GM12865 (cell line): ENCODE results near the gene DCN.

Experiments used
- DNase-seq: peaks from one replicate; pipeline ENCODE4 v3.0.0; 2010; ENCODE audit warnings: low read depth
- H3K4me3 ChIP-seq: 2 replicates; pipeline ENCODE4 v1.5.1; 2011; ENCODE audit warnings: mild to moderate bottlenecking, low read depth, low read length, control low read depth
- TF ChIP-seq, protein P1 (sequence below): IDR thresholded peaks from 2 replicates; pipeline ENCODE4 v1.5.1; 2011; ENCODE audit warnings: low read length, control low read depth, low read depth, inconsistent platforms; ENCODE audit not compliant: insufficient read depth; ENCODE audit errors: missing control alignments

DCN gene, protein sequence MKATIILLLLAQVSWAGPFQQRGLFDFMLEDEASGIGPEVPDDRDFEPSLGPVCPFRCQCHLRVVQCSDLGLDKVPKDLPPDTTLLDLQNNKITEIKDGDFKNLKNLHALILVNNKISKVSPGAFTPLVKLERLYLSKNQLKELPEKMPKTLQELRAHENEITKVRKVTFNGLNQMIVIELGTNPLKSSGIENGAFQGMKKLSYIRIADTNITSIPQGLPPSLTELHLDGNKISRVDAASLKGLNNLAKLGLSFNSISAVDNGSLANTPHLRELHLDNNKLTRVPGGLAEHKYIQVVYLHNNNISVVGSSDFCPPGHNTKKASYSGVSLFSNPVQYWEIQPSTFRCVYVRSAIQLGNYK

DNA sequence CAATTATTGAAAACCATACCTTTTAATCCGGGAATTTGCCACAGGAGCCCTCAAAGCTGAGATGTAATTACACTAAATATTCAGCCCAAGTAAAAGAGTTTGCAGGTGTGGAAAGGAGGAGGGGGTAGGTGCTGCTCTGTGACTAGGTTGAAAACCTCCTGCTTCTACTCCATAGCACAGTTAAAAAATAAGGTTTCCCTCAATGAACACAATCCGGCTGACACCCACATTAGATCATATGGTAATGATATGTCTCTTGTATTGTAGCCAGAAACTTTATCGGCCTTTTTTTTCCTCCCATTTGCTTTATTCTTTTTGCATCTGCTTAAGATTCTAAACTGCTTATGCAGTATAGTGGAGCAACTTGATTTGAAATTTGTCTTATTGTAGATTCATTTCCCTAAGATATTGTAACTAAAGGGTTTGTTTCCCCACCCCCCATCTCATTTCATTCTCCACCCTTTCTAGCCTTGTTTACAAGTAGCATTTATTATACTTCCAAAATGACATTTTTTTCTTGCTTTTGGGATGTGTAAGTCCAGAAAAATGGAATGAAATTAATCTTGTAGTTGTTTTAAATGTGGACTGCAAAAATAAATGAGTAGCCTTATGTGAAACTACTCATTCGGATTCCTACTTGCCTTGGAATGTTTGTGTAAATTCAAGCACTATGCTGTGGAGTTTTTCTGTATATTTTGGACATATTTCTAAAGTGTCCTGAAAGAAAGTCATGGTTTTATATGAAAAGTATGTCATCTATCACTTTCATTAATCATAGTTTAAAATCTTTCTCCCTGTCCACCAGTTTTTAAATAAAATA is at the start of gene DCN:
DCN (minus strand) TSS at position 182 of the 820 bp plus-strand sequence. CDS start 4,265 bp downstream, outside the sequence.
- no peak within 1 kb of the TSS for H3K4me3 ChIP-seq
- TF ChIP-seq, protein P1, sequence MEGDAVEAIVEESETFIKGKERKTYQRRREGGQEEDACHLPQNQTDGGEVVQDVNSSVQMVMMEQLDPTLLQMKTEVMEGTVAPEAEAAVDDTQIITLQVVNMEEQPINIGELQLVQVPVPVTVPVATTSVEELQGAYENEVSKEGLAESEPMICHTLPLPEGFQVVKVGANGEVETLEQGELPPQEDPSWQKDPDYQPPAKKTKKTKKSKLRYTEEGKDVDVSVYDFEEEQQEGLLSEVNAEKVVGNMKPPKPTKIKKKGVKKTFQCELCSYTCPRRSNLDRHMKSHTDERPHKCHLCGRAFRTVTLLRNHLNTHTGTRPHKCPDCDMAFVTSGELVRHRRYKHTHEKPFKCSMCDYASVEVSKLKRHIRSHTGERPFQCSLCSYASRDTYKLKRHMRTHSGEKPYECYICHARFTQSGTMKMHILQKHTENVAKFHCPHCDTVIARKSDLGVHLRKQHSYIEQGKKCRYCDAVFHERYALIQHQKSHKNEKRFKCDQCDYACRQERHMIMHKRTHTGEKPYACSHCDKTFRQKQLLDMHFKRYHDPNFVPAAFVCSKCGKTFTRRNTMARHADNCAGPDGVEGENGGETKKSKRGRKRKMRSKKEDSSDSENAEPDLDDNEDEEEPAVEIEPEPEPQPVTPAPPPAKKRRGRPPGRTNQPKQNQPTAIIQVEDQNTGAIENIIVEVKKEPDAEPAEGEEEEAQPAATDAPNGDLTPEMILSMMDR = no peak
- DNase-seq = no peak

GRCh38 chr12:91230841-91231240 is 48.2 kb upstream of the DCN start:
- TF ChIP-seq, protein P1 = no peak
- no peak overlapping the region for H3K4me3 ChIP-seq
- no peak for DNase-seq

DNA sequence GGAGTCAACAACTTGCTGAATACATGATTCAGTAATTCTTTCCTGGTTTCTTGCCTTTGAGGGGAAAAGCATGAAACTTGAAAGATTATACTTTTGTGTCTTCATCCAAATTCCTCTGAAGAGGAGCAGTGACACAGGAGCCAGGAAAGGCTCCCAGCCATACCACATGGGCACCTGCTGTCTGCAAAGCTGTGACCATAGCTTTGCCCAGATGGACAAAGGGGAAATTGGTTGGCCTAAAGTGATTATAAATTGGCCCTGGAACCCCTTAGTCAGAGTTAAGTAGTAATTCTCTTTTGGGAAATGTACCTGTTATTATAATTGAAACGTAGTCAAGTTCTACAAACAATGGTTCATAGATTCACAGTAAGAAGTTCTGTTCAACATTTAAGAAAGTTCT is 44.3 kb upstream of the DCN start:
- no peak for DNase-seq
- no peak overlapping the region for H3K4me3 ChIP-seq
- TF ChIP-seq, protein P1 = no peak

GRCh38 chr12:91225316-91225715 is 42.7 kb upstream of the DCN start:
- TF ChIP-seq, protein P1 = no peak
- DNase-seq = no peak

GRCh38 chr12:91224401-91224800 is 41.8 kb upstream of the DCN start:
- no peak overlapping the region for H3K4me3 ChIP-seq
- TF ChIP-seq, protein P1 = no peak
- DNase-seq = no peak

More at GRCh38 chr12:91225316-91225715, 42.7 kb upstream of the DCN start:
- H3K4me3 ChIP-seq = no peak overlapping the region

- DNase-seq = no peak
- no peak overlapping the region for H3K4me3 ChIP-seq
- TF ChIP-seq, protein P1 = no peak
These were observed 40.1 kb upstream of the DCN start for GRCh38 chr12:91222746-91223145.
